K562 (cell line): ENCODE data around the gene PPP3CB. TPM values are rescaled to one million over a fixed set of nuclear protein-coding genes. Genes with fewer than 3 reads are reported as not detected.

Source experiments
- EGR1 ChIP-seq: fragments of 450-650 bp; conservative IDR thresholded peaks from 2 replicates; pipeline ENCODE4 v1.6.1; 2017; ENCODE audit warnings: mild to moderate bottlenecking
- HDAC6 ChIP-seq: IDR thresholded peaks from 2 replicates; pipeline ENCODE4 v1.6.1; 2012; ENCODE audit warnings: low read depth, mild to moderate bottlenecking, control low read depth, inconsistent platforms, low read length, moderate library complexity
- LEF1 ChIP-seq: fragments of 450-650 bp; IDR thresholded peaks from 2 replicates; pipeline ENCODE4 v1.6.1; 2016; ENCODE audit warnings: mild to moderate bottlenecking
- MAX ChIP-seq: sonication (generic); formaldehyde crosslinking; IDR thresholded peaks from 2 replicates; pipeline ENCODE4 v1.9.0; 2022; ENCODE audit warnings: mild to moderate bottlenecking, missing genetic modification reagents
- NR2C2 ChIP-seq, 2 experiments: fragments of 200-800 bp in 1 of 2; sonication (Bioruptor generic) in 1 of 2; sonication (generic) in 1 of 2; formaldehyde crosslinking in 1 of 2; IDR thresholded peaks; 2 replicates each; pipeline versions ENCODE4 v1.6.1 to v1.8.0; 2016 to 2022; ENCODE audit warnings: mild to moderate bottlenecking in 1 of 2, missing compliant biosample characterization in 1 of 2, missing genetic modification characterization in 1 of 2, missing genetic modification reagents in 1 of 2
- PATZ1 ChIP-seq: fragments of 250-450 bp; sonication (Bioruptor Pico); IDR thresholded peaks from 2 replicates; pipeline ENCODE4 v1.5.0; 2020; ENCODE audit warnings: mild to moderate bottlenecking, borderline replicate concordance
- PPARD ChIP-seq: fragments of 250-450 bp; sonication (Bioruptor Pico); IDR thresholded peaks from 2 replicates; pipeline ENCODE4 v1.8.0; 2022; ENCODE audit warnings: inconsistent platforms, mild to moderate bottlenecking, moderate library complexity
- ZNF449 ChIP-seq: fragments of 250-450 bp; sonication (Bioruptor Pico); IDR thresholded peaks from 2 replicates; pipeline ENCODE4 v1.8.0; 2022; ENCODE audit warnings: moderate library complexity, mild to moderate bottlenecking, inconsistent platforms
- ZNF644 ChIP-seq: fragments of 200-800 bp; sonication (Bioruptor generic); IDR thresholded peaks from 2 replicates; pipeline ENCODE4 v1.6.1; 2016; ENCODE audit warnings: low read depth, missing genetic modification characterization, missing compliant biosample characterization
- polyA plus RNA-seq, 8 experiments: library from polyadenylated mRNA; depleted of rRNA in 4 of 8; stranded (reverse) in 5 of 8; unstranded in 3 of 8; fragments of >200 nt; fragmentation: Nextera tagmentation in 2 of 8; fragmentation: Illumina TruSeq in 1 of 8; extraction: Ambion mirVana in 2 of 8; extraction: Trizol in 1 of 8; gene quantifications; 2 replicates each; pipeline versions ENCODE4 v1.2.1 to v1.2.3, GENCODE V29; 2011 to 2014; ENCODE audit warnings: inconsistent platforms in 1 of 8, missing spikeins in 1 of 8
- total RNA-seq, 7 experiments: library from RNA; depleted of rRNA in 6 of 7; stranded (reverse); fragments of >200 nt in 6 of 7; fragmentation: Illumina TruSeq in 2 of 7; extraction: Trizol in 2 of 7; gene quantifications; 2 replicates each; pipeline versions ENCODE4 v1.2.1 to v1.2.3, GENCODE V29; 2011 to 2021; ENCODE audit warnings: low replicate concordance in 1 of 7
- TF ChIP-seq, protein P1 (sequence below): fragments of 250-450 bp; sonication (Bioruptor Pico); IDR thresholded peaks from 2 replicates; pipeline ENCODE4 v1.5.0; 2022; ENCODE audit warnings: mild to moderate bottlenecking
- TF ChIP-seq, protein P2 (sequence below): fragments of 200-400 bp; formaldehyde crosslinking; IDR thresholded peaks from 2 replicates; pipeline ENCODE4 v1.6.1; 2017; ENCODE audit warnings: mild to moderate bottlenecking, low read depth, low read length, moderate library complexity
- TF ChIP-seq, protein P3 (sequence below): fragments of 250-450 bp; sonication (Bioruptor Pico); IDR thresholded peaks from 2 replicates; pipeline ENCODE4 v1.8.0; 2021; ENCODE audit warnings: mild to moderate bottlenecking, moderate library complexity

PPP3CB gene
- total and polyA plus RNA-seq, 9 of the 15 experiments (the other 6 are each of a cell fraction or from before 2014, with no cell fraction given) = 9.6 to 27.6 (median 17.8) TPM

GRCh38 chr10:73495884-73496674 lies at the start of gene PPP3CB (continued):
- TF ChIP-seq PATZ1 (CRISPR knock-in tag) (no peak), LEF1 (no peak), MAX (CRISPR knock-in tag) (no peak), ZNF644 (tag) (no peak), ZNF449 (CRISPR knock-in tag) (no peak), HDAC6 (no peak), NR2C2 (CRISPR knock-in tag; IDR thresholded peaks at IDR 0.05) (no peak), NR2C2 (tag; IDR thresholded peaks at IDR 0.05) (peak; percentile 87), EGR1 (peak; percentile 100), PPARD (CRISPR knock-in tag) (no peak)
- TF ChIP-seq, protein P1, sequence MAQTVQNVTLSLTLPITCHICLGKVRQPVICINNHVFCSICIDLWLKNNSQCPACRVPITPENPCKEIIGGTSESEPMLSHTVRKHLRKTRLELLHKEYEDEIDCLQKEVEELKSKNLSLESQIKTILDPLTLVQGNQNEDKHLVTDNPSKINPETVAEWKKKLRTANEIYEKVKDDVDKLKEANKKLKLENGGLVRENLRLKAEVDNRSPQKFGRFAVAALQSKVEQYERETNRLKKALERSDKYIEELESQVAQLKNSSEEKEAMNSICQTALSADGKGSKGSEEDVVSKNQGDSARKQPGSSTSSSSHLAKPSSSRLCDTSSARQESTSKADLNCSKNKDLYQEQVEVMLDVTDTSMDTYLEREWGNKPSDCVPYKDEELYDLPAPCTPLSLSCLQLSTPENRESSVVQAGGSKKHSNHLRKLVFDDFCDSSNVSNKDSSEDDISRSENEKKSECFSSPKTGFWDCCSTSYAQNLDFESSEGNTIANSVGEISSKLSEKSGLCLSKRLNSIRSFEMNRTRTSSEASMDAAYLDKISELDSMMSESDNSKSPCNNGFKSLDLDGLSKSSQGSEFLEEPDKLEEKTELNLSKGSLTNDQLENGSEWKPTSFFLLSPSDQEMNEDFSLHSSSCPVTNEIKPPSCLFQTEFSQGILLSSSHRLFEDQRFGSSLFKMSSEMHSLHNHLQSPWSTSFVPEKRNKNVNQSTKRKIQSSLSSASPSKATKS (CRISPR knock-in tag) = no peak
- TF ChIP-seq, protein P2, sequence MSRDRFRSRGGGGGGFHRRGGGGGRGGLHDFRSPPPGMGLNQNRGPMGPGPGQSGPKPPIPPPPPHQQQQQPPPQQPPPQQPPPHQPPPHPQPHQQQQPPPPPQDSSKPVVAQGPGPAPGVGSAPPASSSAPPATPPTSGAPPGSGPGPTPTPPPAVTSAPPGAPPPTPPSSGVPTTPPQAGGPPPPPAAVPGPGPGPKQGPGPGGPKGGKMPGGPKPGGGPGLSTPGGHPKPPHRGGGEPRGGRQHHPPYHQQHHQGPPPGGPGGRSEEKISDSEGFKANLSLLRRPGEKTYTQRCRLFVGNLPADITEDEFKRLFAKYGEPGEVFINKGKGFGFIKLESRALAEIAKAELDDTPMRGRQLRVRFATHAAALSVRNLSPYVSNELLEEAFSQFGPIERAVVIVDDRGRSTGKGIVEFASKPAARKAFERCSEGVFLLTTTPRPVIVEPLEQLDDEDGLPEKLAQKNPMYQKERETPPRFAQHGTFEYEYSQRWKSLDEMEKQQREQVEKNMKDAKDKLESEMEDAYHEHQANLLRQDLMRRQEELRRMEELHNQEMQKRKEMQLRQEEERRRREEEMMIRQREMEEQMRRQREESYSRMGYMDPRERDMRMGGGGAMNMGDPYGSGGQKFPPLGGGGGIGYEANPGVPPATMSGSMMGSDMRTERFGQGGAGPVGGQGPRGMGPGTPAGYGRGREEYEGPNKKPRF = no peak
- TF ChIP-seq, protein P3, sequence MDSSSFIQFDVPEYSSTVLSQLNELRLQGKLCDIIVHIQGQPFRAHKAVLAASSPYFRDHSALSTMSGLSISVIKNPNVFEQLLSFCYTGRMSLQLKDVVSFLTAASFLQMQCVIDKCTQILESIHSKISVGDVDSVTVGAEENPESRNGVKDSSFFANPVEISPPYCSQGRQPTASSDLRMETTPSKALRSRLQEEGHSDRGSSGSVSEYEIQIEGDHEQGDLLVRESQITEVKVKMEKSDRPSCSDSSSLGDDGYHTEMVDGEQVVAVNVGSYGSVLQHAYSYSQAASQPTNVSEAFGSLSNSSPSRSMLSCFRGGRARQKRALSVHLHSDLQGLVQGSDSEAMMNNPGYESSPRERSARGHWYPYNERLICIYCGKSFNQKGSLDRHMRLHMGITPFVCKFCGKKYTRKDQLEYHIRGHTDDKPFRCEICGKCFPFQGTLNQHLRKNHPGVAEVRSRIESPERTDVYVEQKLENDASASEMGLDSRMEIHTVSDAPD (CRISPR knock-in tag) = no peak
